Melanocyte of skin (primary cell): Measurements from ENCODE around the gene FXYD6. TPM values are rescaled to one million over a fixed set of nuclear protein-coding genes. Genes with fewer than 3 reads are reported as not detected.

ENCODE experiments used
- total RNA-seq, 2 donors: library from RNA; depleted of rRNA; stranded (reverse); fragments of >200 nt; gene quantifications; 2 replicates each; pipeline ENCODE4 v1.2.3, GENCODE V29; 2012

The FXYD6 gene
- 1 to 10 TPM; 1.3 to 2.8 TPM for total RNA-seq

GRCh38 chr11:117876341-117877119 lies at the start of gene FXYD6:
Gene FXYD6 (minus strand): TSS chr11:117876658. CDS start chr11:117842776, 33,882 bp downstream.

GRCh38 chr11:117824571-117825537 lies 51.6 kb downstream of the FXYD6 start, which contains the start of gene FXYD2:
Gene FXYD2 (minus strand): TSS chr11:117824744. CDS start chr11:117824678, 66 bp downstream.

GRCh38 chr11:117796872-117797529 lies 79.5 kb downstream of the FXYD6 start, which contains the start of gene DSCAML1:
Gene DSCAML1 (minus strand): TSS chr11:117797216. CDS start chr11:117797079, 137 bp downstream.

Other genes with a start within 250 kb of the FXYD6 start
- gene DSCAML1, start 79.4 kb downstream of the FXYD6 start, total RNA-seq: not detected
- gene FXYD2, start 51.9 kb downstream of the FXYD6 start, total RNA-seq: not detected
- gene TMPRSS13, start 52.7 kb upstream of the FXYD6 start, total RNA-seq: under 1 TPM in 1 of 2 donors, not detected in 1; under 0.01 TPM
- gene IL10RA, start 109.7 kb upstream of the FXYD6 start, total RNA-seq: under 1 TPM in 1 of 2 donors, not detected in 1; 0.34 TPM
- not detected for gene TMPRSS4, start 200.4 kb upstream of the FXYD6 start, total RNA-seq
- not detected for gene SMIM35, start 210.3 kb upstream of the FXYD6 start, total RNA-seq